Measurements from ENCODE around the gene LRRC28. TPM values are rescaled to one million over a fixed set of nuclear protein-coding genes. Genes with fewer than 3 reads are reported as not detected.

LRRC28 gene
- total RNA-seq, 2 experiments from 2014 or later, result 15.8 to 18.9 TPM

GRCh38 chr15:99312228-99312627 is 60.9 kb downstream of the LRRC28 start:
- Mint-ChIP-seq H3K9me3 (peaks cover 8% of the 10 kb centered on the region), H3K27ac (no peak overlapping the region), H3K36me3 (ENCODE audit: low read depth) (peaks cover 8% of the 10 kb centered on the region), H3K4me3 (no peak overlapping the region), H3K27me3 (ENCODE audit: low read depth) (no peaks in the 10 kb centered on the region), H3K4me1 (ENCODE audit: low read depth) (no peaks in the 10 kb centered on the region)
- CTCF ChIA-PET, result interaction anchor here (0.5 to 0.8 kb wide), 2 partner anchors 23 to 59 kb away, joined by 3 read pairs; no protein-coding TSS in a partner anchor
- intact Hi-C loops (cut with micrococcal nuclease), result no loop called here
- DNase-seq, result no peak

- H3K27ac Mint-ChIP-seq, result no peak overlapping the region
- H3K36me3 Mint-ChIP-seq (ENCODE audit: low read depth), result peaks cover 8% of the 10 kb centered on the region
- DNase-seq, result no peak
- H3K9me3 Mint-ChIP-seq, result peaks cover 8% of the 10 kb centered on the region
- H3K4me1 Mint-ChIP-seq (ENCODE audit: low read depth), result no peaks in the 10 kb centered on the region
- CTCF ChIA-PET, result interaction anchor here (0.6 kb wide), 1 partner anchor 15 kb away, joined by 5 read pairs; no protein-coding TSS in a partner anchor
- no peaks in the 10 kb centered on the region for H3K27me3 Mint-ChIP-seq (ENCODE audit: low read depth)
- intact Hi-C loops (cut with micrococcal nuclease), result no loop called here
- H3K4me3 Mint-ChIP-seq, result no peak overlapping the region
Observed at GRCh38 chr15:99312794-99313193, 61.5 kb downstream of the LRRC28 start.

- H3K9me3 Mint-ChIP-seq, result peaks cover 8% of the 10 kb centered on the region
- DNase-seq, result no peak
- no peak overlapping the region for H3K4me3 Mint-ChIP-seq
- H3K36me3 Mint-ChIP-seq (ENCODE audit: low read depth), result peaks cover 9% of the 10 kb centered on the region
- no peaks in the 10 kb centered on the region for H3K4me1 Mint-ChIP-seq (ENCODE audit: low read depth)
- intact Hi-C loops (cut with micrococcal nuclease), result no loop called here
- CTCF ChIA-PET, result interaction anchor here (0.6 to 1.7 kb wide), 3 partner anchors 15 to 43 kb away, joined by 3 read pairs; no protein-coding TSS in a partner anchor
- no peak overlapping the region for H3K27ac Mint-ChIP-seq
- H3K27me3 Mint-ChIP-seq (ENCODE audit: low read depth), result no peaks in the 10 kb centered on the region
Observed at GRCh38 chr15:99315636-99316035, 64.4 kb downstream of the LRRC28 start.

DNA sequence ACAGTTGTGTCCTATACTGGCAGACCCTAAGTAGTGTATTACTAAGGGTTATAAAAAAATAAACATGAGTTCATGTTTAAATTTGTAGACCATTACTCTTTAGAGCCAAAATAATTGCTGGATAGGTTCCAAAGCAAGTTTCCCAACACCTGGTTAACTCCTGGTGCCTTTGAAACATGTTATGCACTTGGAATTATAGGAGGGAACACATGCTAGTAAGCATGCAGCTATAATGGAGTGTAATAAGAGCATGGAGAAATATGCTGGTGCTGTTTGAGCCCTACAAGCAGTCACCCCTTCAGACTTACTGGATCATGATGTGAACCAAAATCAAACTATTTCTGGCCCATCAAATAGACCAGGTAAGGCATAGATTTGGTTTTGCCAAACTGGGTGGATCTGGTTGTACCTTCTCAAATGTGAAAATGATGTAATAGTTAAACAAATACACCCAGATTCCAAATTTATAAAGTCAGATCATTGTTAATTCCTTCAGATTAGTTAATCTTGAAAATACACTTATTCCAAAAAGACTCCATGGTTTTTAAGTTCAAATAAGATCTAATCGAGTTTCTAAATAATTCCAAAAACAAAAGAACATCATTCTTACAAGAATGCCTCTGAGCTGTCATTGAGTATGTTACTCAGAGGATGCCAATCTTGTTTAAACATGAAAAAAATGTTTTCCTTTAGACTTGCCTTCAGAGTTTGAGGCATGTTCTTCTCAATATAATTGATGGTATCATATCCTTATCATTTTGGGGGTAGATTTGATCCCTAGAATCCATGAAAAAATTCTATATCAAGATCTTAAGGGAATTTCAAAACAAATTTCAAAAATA is 69.3 kb downstream of the LRRC28 start:
- Mint-ChIP-seq H3K4me3 (no peak overlapping the region), H3K4me1 (ENCODE audit: low read depth) (no peaks in the 10 kb centered on the region), H3K36me3 (ENCODE audit: low read depth) (peaks cover 2% of the 10 kb centered on the region), H3K27me3 (ENCODE audit: low read depth) (no peaks in the 10 kb centered on the region), H3K27ac (no peak overlapping the region), H3K9me3 (no peaks in the 10 kb centered on the region)
- no peak for DNase-seq
- intact Hi-C loops (cut with micrococcal nuclease), result no loop called here
- CTCF ChIA-PET, result no interaction called here

- H3K4me1 Mint-ChIP-seq (ENCODE audit: low read depth), result no peaks in the 10 kb centered on the region
- CTCF ChIA-PET, result no interaction called here
- no peak overlapping the region for H3K27ac Mint-ChIP-seq
- no peaks in the 10 kb centered on the region for H3K27me3 Mint-ChIP-seq (ENCODE audit: low read depth)
- H3K4me3 Mint-ChIP-seq, result no peak overlapping the region
- peaks cover 2% of the 10 kb centered on the region for H3K36me3 Mint-ChIP-seq (ENCODE audit: low read depth)
- intact Hi-C loops (cut with micrococcal nuclease), result no loop called here
- DNase-seq, result no peak
- H3K9me3 Mint-ChIP-seq, result no peaks in the 10 kb centered on the region
Observed at GRCh38 chr15:99321468-99321867, 70.2 kb downstream of the LRRC28 start.

DNA sequence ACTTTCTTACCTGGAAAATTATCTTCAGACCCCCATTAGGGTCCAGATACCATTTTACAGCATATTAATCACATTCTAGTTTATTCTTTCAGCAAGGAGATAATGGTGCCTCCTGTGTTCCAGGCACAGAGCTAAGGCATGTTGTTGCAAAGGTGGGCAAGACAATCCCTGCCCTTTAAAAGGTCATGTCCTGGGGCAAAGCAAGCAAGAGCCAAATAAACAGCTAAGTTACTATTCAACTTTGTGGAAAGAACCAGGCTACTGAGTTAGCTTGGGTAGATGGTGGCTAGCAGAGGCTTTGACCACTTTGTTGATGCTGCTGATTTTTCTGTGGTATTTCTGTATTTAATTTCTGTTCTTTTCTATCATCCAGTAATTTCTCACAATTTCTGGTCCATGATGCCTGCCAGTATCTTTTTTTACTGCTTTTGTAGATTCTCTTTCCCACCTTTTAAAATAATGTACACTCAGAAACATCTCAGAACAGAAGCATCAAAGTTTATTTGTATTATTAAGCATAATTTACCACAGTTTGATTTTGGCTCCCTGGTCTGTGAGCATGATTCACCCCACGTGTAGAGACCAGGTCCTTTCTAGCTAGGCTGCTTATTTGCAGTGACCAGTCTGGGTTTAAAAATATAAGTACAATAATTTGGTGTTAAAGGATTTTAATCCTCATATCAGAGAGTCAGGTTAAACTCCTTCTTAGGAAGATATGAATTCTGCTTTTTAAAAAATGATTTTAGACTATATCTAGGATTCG is 71.5 kb downstream of the LRRC28 start:
- intact Hi-C loops (cut with micrococcal nuclease), result no loop called here
- Mint-ChIP-seq H3K36me3 (ENCODE audit: low read depth) (peaks cover 2% of the 10 kb centered on the region), H3K9me3 (no peaks in the 10 kb centered on the region), H3K4me3 (no peak overlapping the region), H3K27me3 (ENCODE audit: low read depth) (no peaks in the 10 kb centered on the region), H3K27ac (no peak overlapping the region), H3K4me1 (ENCODE audit: low read depth) (no peaks in the 10 kb centered on the region)
- no peak for DNase-seq
- CTCF ChIA-PET, result no interaction called here

DNA sequence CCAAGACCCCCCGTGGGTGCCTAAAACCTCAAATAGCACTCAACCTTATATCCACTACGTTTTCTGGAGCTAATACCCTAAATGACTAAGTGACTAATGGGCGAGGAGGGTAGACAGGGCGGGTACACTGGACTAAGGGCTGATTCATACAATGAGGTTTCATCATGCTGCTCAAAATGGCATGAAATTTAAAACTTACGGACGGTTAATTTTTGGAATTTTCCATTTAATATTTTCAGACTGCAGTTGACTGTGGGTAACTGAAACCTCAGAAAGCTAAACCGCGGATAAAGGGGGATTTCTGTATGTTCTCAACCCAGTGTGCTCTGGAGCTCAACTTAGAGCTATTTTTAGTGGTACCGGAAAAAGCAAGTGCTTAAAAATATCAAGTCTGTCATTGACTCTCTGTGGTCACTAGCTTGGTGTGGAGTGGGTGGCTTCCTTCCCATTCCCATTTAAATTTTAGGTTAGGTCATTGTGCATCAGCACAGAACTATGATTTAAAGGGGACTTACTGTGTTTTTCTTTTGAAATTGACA is 72.9 kb downstream of the LRRC28 start:
- no peaks in the 10 kb centered on the region for H3K4me1 Mint-ChIP-seq (ENCODE audit: low read depth)
- DNase-seq, result peak; percentile 5
- CTCF ChIA-PET, result interaction anchor here (0.5 to 1.1 kb wide), 2 partner anchors 10 to 567 kb away, joined by 3 read pairs; no protein-coding TSS in a partner anchor
- no peak overlapping the region for H3K4me3 Mint-ChIP-seq
- no peaks in the 10 kb centered on the region for H3K27me3 Mint-ChIP-seq (ENCODE audit: low read depth)
- intact Hi-C loops (cut with micrococcal nuclease), result no loop called here
- H3K36me3 Mint-ChIP-seq (ENCODE audit: low read depth), result peaks cover under 1% of the 10 kb centered on the region
- H3K9me3 Mint-ChIP-seq, result no peaks in the 10 kb centered on the region
- H3K27ac Mint-ChIP-seq, result no peak overlapping the region

DNA sequence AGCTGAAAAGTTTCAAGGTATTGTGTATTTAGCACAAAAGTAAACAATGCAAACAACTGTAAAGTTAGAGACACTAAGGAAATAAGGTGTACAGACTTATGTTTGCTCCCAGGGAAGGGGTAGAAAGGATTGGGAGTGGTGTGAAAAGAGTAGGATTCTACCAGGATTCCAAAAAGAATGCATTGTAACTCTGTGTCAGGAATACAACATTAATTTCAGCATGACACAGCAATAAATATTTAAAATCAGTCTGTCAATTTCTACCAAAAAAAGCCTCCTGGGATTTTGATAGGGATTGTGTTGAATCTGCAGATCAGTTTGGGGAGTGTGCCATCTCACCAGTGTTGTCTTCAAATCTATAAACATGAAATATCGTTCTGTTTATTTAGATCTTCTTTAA is 73.4 kb downstream of the LRRC28 start:
- H3K9me3 Mint-ChIP-seq, result no peaks in the 10 kb centered on the region
- CTCF ChIA-PET, result interaction anchor here (1.1 kb wide), 1 partner anchor 10 kb away, joined by 3 read pairs; no protein-coding TSS in a partner anchor
- H3K4me3 Mint-ChIP-seq, result no peak overlapping the region
- H3K4me1 Mint-ChIP-seq (ENCODE audit: low read depth), result no peaks in the 10 kb centered on the region
- H3K27ac Mint-ChIP-seq, result no peak overlapping the region
- DNase-seq, result no peak
- H3K36me3 Mint-ChIP-seq (ENCODE audit: low read depth), result no peaks in the 10 kb centered on the region
- H3K27me3 Mint-ChIP-seq (ENCODE audit: low read depth), result no peaks in the 10 kb centered on the region
- intact Hi-C loops (cut with micrococcal nuclease), result no loop called here

- Mint-ChIP-seq H3K4me1 (ENCODE audit: low read depth) (no peaks in the 10 kb centered on the region), H3K27ac (no peak overlapping the region), H3K4me3 (no peak overlapping the region), H3K9me3 (no peaks in the 10 kb centered on the region), H3K27me3 (ENCODE audit: low read depth) (no peaks in the 10 kb centered on the region), H3K36me3 (ENCODE audit: low read depth) (no peaks in the 10 kb centered on the region)
- CTCF ChIA-PET, result no interaction called here
- no peak for DNase-seq
- intact Hi-C loops (cut with micrococcal nuclease), result no loop called here
Observed at GRCh38 chr15:99326235-99326634, 75.0 kb downstream of the LRRC28 start.

- Mint-ChIP-seq H3K27ac (no peak overlapping the region), H3K36me3 (ENCODE audit: low read depth) (no peaks in the 10 kb centered on the region), H3K4me3 (no peak overlapping the region), H3K9me3 (no peaks in the 10 kb centered on the region), H3K4me1 (ENCODE audit: low read depth) (no peaks in the 10 kb centered on the region), H3K27me3 (ENCODE audit: low read depth) (no peaks in the 10 kb centered on the region)
- CTCF ChIA-PET, result no interaction called here
- intact Hi-C loops (cut with micrococcal nuclease), result no loop called here
- no peak for DNase-seq
Observed at GRCh38 chr15:99328106-99329072, 77.1 kb downstream of the LRRC28 start.

DNA sequence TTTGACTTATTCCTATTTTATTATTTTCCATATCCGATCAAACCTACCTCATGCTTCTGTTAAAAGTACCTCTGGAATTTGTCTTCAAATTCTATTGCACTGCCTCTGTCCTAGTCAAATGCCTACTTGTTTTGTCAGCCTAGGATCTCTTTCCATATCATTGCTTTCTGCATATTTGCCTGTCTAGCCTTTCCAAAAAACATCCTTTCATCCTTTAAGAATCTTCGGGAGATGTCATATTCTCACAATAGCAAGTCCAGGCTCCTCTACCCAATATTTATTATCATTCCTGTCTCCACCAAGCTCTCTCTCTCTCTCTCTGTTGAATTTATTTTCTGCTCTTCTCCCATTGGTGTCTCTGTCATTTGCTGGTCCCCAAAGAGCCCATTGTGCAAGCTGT is 80.1 kb downstream of the LRRC28 start:
- Mint-ChIP-seq H3K4me1 (ENCODE audit: low read depth) (no peaks in the 10 kb centered on the region), H3K27ac (no peak overlapping the region), H3K36me3 (ENCODE audit: low read depth) (no peaks in the 10 kb centered on the region), H3K4me3 (no peak overlapping the region), H3K9me3 (no peaks in the 10 kb centered on the region), H3K27me3 (ENCODE audit: low read depth) (no peaks in the 10 kb centered on the region)
- no peak for DNase-seq
- intact Hi-C loops (cut with micrococcal nuclease), result no loop called here
- CTCF ChIA-PET, result no interaction called here

GRCh38 chr15:99333413-99333812 is 82.1 kb downstream of the LRRC28 start:
- no peaks in the 10 kb centered on the region for H3K9me3 Mint-ChIP-seq
- H3K36me3 Mint-ChIP-seq (ENCODE audit: low read depth), result no peaks in the 10 kb centered on the region
- H3K27me3 Mint-ChIP-seq (ENCODE audit: low read depth), result no peaks in the 10 kb centered on the region
- intact Hi-C loops (cut with micrococcal nuclease), result no loop called here
- no peak for DNase-seq
- no peak overlapping the region for H3K27ac Mint-ChIP-seq
- CTCF ChIA-PET, result interaction anchor here (1.2 kb wide), 1 partner anchor 38 kb away, joined by 5 read pairs; no protein-coding TSS in a partner anchor
- no peak overlapping the region for H3K4me3 Mint-ChIP-seq
- H3K4me1 Mint-ChIP-seq (ENCODE audit: low read depth), result no peaks in the 10 kb centered on the region
